DND-41 (cell line): Measurements from ENCODE around the gene ATG13.

Experiments
- ATAC-seq: fragments of 200-7000 bp; cut with Tn5 transposase; 3 replicates; pipeline ENCODE4 v1.9.1; 2021; ENCODE audit warnings: low read depth; ENCODE audit not compliant: insufficient read depth
- DNase-seq: peaks from one replicate; pipeline ENCODE4 v3.0.0-alpha.2; 2020
- H2AFZ ChIP-seq: 2 replicates; pipeline ENCODE4 v1.6.0; 2012; ENCODE audit warnings: low read depth, low read length
- H3K27ac ChIP-seq: 2 replicates; pipeline ENCODE4 v1.5.1; 2012; ENCODE audit warnings: low read length, inconsistent platforms
- H3K27me3 ChIP-seq: fragments of 200-600 bp; sonication (generic); 2 replicates; pipeline ENCODE4 v1.6.0; 2012; ENCODE audit warnings: low read length, mild to moderate bottlenecking, inconsistent platforms; ENCODE audit not compliant: insufficient read depth, poor library complexity
- H3K36me3 ChIP-seq: 2 replicates; pipeline ENCODE4 v1.5.1; 2012; ENCODE audit warnings: low read length, inconsistent platforms; ENCODE audit not compliant: insufficient read depth
- H3K4me1 ChIP-seq: 2 replicates; pipeline ENCODE4 v1.5.1; 2012; ENCODE audit warnings: mild to moderate bottlenecking, low read length; ENCODE audit not compliant: insufficient read depth
- H3K4me2 ChIP-seq: 2 replicates; pipeline ENCODE4 v1.6.0; 2012; ENCODE audit warnings: mild to moderate bottlenecking, moderate library complexity, low read length, inconsistent platforms; ENCODE audit not compliant: insufficient read depth
- H3K4me3 ChIP-seq, 2 experiments: fragments of 200-600 bp in 1 of 2; shearing (Covaris generic) in 1 of 2; 2 replicates each; pipeline ENCODE4 v1.5.1; 2012 to 2016; ENCODE audit warnings: inconsistent platforms in 2 of 2, low read length in 2 of 2, mild to moderate bottlenecking in 2 of 2, low read depth in 1 of 2, moderate library complexity in 1 of 2
- H3K79me2 ChIP-seq: 2 replicates; pipeline ENCODE4 v1.6.0; 2012; ENCODE audit warnings: low read length, inconsistent platforms; ENCODE audit not compliant: insufficient read depth
- H3K9ac ChIP-seq: 2 replicates; pipeline ENCODE4 v1.6.0; 2012; ENCODE audit warnings: low read depth, mild to moderate bottlenecking, inconsistent platforms, low read length, moderate library complexity
- H3K9me3 ChIP-seq: 2 replicates; pipeline ENCODE4 v1.5.1; 2012; ENCODE audit warnings: low read length, moderate library complexity, mild to moderate bottlenecking, inconsistent platforms; ENCODE audit not compliant: insufficient read depth, severe bottlenecking
- H4K20me1 ChIP-seq: 2 replicates; pipeline ENCODE4 v1.6.0; 2012; ENCODE audit warnings: low read length; ENCODE audit not compliant: insufficient read depth
- EZH2 ChIP-seq: IDR thresholded peaks from 3 replicates; pipeline ENCODE4 v1.6.1; 2012; ENCODE audit warnings: borderline replicate concordance, low read depth, mild to moderate bottlenecking, moderate library complexity, low read length, inconsistent platforms; ENCODE audit not compliant: severe bottlenecking
- TF ChIP-seq, protein P1 (sequence below): IDR thresholded peaks from 2 replicates; pipeline ENCODE4 v1.5.1; 2012; ENCODE audit warnings: borderline replicate concordance, low read length, moderate library complexity, mild to moderate bottlenecking; ENCODE audit not compliant: poor library complexity, severe bottlenecking; ENCODE audit errors: extremely low read depth

Gene ATG13

DNA sequence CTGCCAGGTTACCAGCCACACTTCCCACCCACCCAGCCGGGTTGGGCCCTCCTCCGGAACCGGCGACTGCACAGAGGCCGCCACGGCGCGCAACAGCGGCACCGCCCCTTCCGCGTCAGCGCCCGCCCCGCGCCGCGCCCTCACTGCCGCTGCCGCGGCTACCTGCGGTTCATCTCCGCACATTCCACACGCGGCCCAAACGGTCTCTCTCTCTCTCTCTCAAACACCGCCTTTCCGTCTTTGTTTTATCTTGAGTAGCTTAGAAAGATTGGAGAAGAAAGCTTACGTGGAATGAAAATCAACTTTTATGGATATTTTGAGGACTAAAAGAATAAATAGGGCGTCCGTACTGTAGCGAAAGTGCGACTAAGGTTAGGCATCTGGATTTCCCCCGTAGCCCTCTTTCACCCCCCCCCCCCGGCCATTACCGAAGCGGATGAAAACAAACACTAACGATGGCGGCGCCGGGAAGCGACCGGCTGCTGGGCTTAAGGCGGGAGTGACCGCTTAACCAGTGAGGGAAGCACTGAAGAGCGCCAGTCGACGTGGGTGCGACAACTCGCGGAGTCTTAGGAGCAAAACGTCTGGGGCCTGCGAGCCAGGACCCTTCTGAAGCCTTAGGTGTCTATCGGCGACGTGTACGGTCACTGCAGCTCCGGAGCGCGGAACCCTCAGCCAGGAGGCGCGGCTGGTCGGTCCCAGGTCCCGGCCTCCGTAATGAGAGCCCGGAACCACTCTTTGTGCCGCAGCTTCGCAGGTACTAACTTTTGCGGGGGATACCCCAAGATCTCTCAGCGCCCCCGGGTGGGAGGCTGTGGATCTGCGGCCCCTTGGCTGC lies at the start of gene ATG13, which contains the start of gene HARBI1:
Gene ATG13, plus strand, starts transcription at position 420 of the 838 bp plus-strand sequence. CDS start 26,739 bp downstream, outside the sequence.
Gene HARBI1, minus strand, starts transcription at position 94 of the 838 bp plus-strand sequence. CDS start 990 bp downstream, outside the sequence.
- Histone ChIP-seq H3K27me3 (no peaks in the 10 kb centered on the region), H3K9me3 (no peaks in the 10 kb centered on the region), H3K9ac (peak within 1 kb of the TSS; percentile 93), H3K4me2 (peak within 1 kb of the TSS; percentile 91), H4K20me1 (peaks cover 5% of the 10 kb centered on the region; the same call in 1 of the 2 replicates), H3K4me3 (peak within 1 kb of the TSS; percentile 55 to 94), H2AFZ (peak within 1 kb of the TSS; percentile 94), H3K79me2 (peaks cover 69% of the 10 kb centered on the region), H3K4me1 (peaks cover 66% of the 10 kb centered on the region), H3K27ac (peak within 1 kb of the TSS; percentile 98), H3K36me3 (peaks cover 20% of the 10 kb centered on the region)
- ATAC-seq (peak; percentile 97), DNase-seq (peak; percentile 91)
- TF ChIP-seq, protein P1, sequence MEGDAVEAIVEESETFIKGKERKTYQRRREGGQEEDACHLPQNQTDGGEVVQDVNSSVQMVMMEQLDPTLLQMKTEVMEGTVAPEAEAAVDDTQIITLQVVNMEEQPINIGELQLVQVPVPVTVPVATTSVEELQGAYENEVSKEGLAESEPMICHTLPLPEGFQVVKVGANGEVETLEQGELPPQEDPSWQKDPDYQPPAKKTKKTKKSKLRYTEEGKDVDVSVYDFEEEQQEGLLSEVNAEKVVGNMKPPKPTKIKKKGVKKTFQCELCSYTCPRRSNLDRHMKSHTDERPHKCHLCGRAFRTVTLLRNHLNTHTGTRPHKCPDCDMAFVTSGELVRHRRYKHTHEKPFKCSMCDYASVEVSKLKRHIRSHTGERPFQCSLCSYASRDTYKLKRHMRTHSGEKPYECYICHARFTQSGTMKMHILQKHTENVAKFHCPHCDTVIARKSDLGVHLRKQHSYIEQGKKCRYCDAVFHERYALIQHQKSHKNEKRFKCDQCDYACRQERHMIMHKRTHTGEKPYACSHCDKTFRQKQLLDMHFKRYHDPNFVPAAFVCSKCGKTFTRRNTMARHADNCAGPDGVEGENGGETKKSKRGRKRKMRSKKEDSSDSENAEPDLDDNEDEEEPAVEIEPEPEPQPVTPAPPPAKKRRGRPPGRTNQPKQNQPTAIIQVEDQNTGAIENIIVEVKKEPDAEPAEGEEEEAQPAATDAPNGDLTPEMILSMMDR, result peak; percentile 89
- TF ChIP-seq EZH2, result no peak

DNA sequence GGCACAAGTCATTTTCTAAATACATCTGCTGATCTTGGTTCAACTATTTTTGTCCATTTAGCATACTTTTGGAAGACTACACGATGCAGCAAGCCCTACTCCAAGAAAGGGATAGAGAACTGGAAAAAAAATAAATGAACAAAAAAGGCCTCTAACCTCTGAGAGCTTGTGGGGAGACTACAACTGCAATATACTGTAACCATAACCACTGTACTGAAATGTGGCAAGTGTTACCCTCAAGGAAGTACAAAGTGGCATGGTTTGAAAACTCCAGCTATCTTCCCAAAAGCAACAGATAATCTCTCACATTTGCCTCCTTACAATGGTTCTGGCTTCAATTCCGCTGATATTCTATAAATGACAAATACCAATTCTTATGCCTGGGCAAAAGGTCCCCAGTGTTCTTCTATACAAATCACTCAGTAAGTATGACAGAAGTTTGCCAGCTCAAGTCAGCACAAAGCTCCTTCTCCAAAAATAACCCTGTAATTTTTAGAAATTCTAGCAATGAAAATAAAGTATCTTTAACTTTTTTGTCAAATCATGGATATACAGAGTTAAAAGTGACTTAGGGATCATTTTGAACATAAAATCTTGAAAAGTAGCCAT lies 46.5 kb upstream of the ATG13 start:
- Histone ChIP-seq H3K9ac (no peak overlapping the region), H3K4me3 (no peak overlapping the region), H3K27ac (0 out of 2 replicates have a peak overlapping the region, but pooled peaks have one; percentile 0), H3K79me2 (peaks cover 92% of the 10 kb centered on the region), H3K4me1 (peaks cover 3% of the 10 kb centered on the region; the same call in 1 of the 2 replicates), H3K4me2 (no peak overlapping the region), H3K36me3 (peaks cover 4% of the 10 kb centered on the region), H3K9me3 (no peaks in the 10 kb centered on the region), H3K27me3 (no peaks in the 10 kb centered on the region), H4K20me1 (peaks cover 22% of the 10 kb centered on the region; the same call in 1 of the 2 replicates), H2AFZ (no peak overlapping the region)
- ATAC-seq (peak; percentile 61; the same call in 2 of the 3 replicates), DNase-seq (no peak)
- TF ChIP-seq, protein P1, result no peak
- TF ChIP-seq EZH2, result no peak

DNA sequence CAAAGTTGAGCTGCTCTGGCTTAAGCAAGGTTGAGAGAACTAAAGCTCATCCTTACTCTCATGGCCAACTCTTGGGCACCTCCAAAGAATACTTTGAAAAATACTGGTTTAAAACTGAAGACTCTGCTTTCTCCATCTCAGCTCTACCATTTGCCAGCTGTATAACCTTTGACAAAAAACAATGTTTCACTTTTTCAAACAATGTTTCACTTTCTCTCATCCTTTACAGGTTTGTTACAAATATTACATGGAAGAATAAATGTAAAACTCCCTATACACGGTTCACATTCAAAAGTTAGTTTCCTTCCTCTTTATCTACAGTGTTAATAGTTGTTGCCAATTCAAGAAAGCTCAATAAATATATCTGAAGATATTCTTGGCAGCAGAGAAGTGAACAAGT lies 42.7 kb upstream of the ATG13 start:
- H3K9me3 ChIP-seq, result no peaks in the 10 kb centered on the region
- TF ChIP-seq, protein P1, result no peak
- no peak for TF ChIP-seq EZH2
- peaks cover 8% of the 10 kb centered on the region for H3K36me3 ChIP-seq
- peaks cover 3% of the 10 kb centered on the region; the same call in 1 of the 2 replicates for H3K4me1 ChIP-seq
- H3K27me3 ChIP-seq, result no peaks in the 10 kb centered on the region
- peaks cover 34% of the 10 kb centered on the region; the same call in 1 of the 2 replicates for H4K20me1 ChIP-seq
- DNase-seq (no peak), ATAC-seq (no peak)
- H2AFZ ChIP-seq, result no peak overlapping the region
- peak overlapping the region; percentile 44; the same call in 1 of the 2 replicates for H3K27ac ChIP-seq
- no peak overlapping the region for H3K4me3 ChIP-seq
- H3K79me2 ChIP-seq, result peaks cover 92% of the 10 kb centered on the region
- H3K4me2 ChIP-seq, result no peak overlapping the region
- no peak overlapping the region for H3K9ac ChIP-seq
